Activated CD8-positive, alpha-beta memory T cell treated with anti-CD3 and anti-CD28 coated beads for 24 hours (primary cell): Measurements from ENCODE around the gene SCRN1.
"Not testable (repeated sequence)": the region's sequence is repeated elsewhere in the genome, so short reads cannot be mapped to it uniquely, and the experiment has no call there.

Experiments
- DNase-seq: peaks from one replicate; pipeline ENCODE4 v3.0.0-alpha.2; 2020

Gene SCRN1

GRCh38 chr7:29965030-29965429 lies 24.6 kb downstream of the SCRN1 start:
- no peak for DNase-seq

GRCh38 chr7:29962035-29962434 lies 27.6 kb downstream of the SCRN1 start:
- DNase-seq = no peak

GRCh38 chr7:29961611-29962010 lies 28.0 kb downstream of the SCRN1 start:
- DNase-seq = not testable (repeated sequence)

GRCh38 chr7:29958667-29959358 lies 30.8 kb downstream of the SCRN1 start:
- DNase-seq = no peak

- no peak for DNase-seq
Observed at GRCh38 chr7:29957521-29958310, 31.9 kb downstream of the SCRN1 start.

GRCh38 chr7:29956487-29956836 lies 33.1 kb downstream of the SCRN1 start:
- DNase-seq = no peak

GRCh38 chr7:29955799-29956486 lies 33.7 kb downstream of the SCRN1 start:
- no peak for DNase-seq

- DNase-seq = no peak
Observed at GRCh38 chr7:29955075-29955792, 34.4 kb downstream of the SCRN1 start.

- no peak for DNase-seq
Observed at GRCh38 chr7:29953726-29954347, 35.8 kb downstream of the SCRN1 start.

GRCh38 chr7:29951206-29951605 lies 38.4 kb downstream of the SCRN1 start:
- DNase-seq = no peak

GRCh38 chr7:29950480-29950879 lies 39.1 kb downstream of the SCRN1 start:
- no peak for DNase-seq

GRCh38 chr7:29948587-29948986 lies 41.0 kb downstream of the SCRN1 start:
- DNase-seq = no peak

- no peak for DNase-seq
Observed at GRCh38 chr7:29946428-29947186, 43.0 kb downstream of the SCRN1 start.

- no peak for DNase-seq
Observed at GRCh38 chr7:29945259-29945809, 44.3 kb downstream of the SCRN1 start.

- no peak for DNase-seq
Observed at GRCh38 chr7:29940199-29940598, 49.4 kb downstream of the SCRN1 start.

GRCh38 chr7:29937132-29937531 lies 52.5 kb downstream of the SCRN1 start:
- no peak for DNase-seq

- DNase-seq = no peak
Observed at GRCh38 chr7:29935111-29935510, 54.5 kb downstream of the SCRN1 start.

- no peak for DNase-seq
Observed at GRCh38 chr7:29929018-29929807, 60.4 kb downstream of the SCRN1 start.

- DNase-seq = no peak
Observed at GRCh38 chr7:29926741-29927140, 62.9 kb downstream of the SCRN1 start.

- DNase-seq = no peak
Observed at GRCh38 chr7:29926216-29926615, 63.4 kb downstream of the SCRN1 start.

GRCh38 chr7:29924684-29925083 lies 64.9 kb downstream of the SCRN1 start:
- DNase-seq = no peak
